Right renal cortex interstitium (tissue), 3 donors: Measurements from ENCODE around the gene FXR2. TPM values are rescaled to one million over a fixed set of nuclear protein-coding genes. Genes with fewer than 3 reads are reported as not detected.
A peak's percentile ranks its signal among the peaks of the same experiment; 100 is the strongest.
"Not testable (repeated sequence)": the region's sequence is repeated elsewhere in the genome, so short reads cannot be mapped to it uniquely, and the experiment has no call there.

Experiments used
- DNase-seq, 3 donors: peaks; one replicate each; pipeline ENCODE4 v3.0.0-alpha.2; 2013; ENCODE audit warnings: low read depth in 3 of 3, low spot score in 2 of 3
- polyA plus RNA-seq, 3 donors: library from polyadenylated mRNA; unstranded; fragments of 120-200 nt; gene quantifications; one replicate each; pipeline ENCODE4 v1.2.1, GENCODE V29; 2013; ENCODE audit not compliant: insufficient read length in 3 of 3

FXR2 gene
- 10 to 100 TPM; 41.4 to 42.8 (median 42.2) TPM for polyA plus RNA-seq

- DNase-seq = peak; percentile 100
Measured at GRCh38 chr17:7614425-7615264, at the start of gene FXR2. Gene FXR2, minus strand, starts transcription at chr17:7614897. Its CDS starts 365 bp downstream, at chr17:7614532.

- DNase-seq = peak in 1 of 3 donors; percentile 39
Measured at GRCh38 chr17:7656958-7657609, 42.4 kb upstream of the FXR2 start.

GRCh38 chr17:7655541-7655840, 40.8 kb upstream of the FXR2 start:
- DNase-seq = no peak

DNA sequence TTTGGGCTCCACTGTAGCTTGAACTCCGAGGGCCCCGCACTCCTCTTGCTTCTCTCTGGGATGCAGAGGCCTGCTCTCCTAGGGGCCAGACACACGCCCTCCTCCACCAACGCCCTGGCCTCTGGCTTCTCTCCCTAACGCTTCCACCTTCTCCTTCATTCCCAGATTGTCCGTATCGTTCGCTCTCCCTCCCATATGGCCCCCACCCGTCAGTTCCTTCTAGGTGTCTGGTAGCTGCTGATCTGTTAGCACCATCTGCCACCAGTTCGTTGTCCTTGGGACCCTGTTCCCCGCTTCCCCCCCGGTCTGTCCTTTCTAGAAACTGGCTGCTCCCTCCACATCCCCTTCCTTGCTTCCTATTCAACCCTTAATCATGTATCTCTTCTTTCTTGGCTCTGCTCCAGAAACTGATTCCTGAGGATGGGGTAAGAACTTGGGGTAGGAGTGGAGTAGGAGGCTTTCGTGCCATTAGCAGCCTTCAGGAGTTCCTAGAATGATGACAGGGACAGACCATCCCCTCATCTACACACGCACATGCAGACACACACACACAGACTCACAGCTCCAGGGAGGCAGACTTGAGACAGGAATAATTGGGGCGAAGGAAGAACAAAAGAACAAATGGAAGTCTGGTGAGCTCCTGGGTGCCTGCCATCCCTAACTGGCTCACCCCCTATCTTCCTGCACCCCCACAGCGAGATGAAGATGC, 40.3 kb upstream of the FXR2 start:
- DNase-seq = no peak

DNA sequence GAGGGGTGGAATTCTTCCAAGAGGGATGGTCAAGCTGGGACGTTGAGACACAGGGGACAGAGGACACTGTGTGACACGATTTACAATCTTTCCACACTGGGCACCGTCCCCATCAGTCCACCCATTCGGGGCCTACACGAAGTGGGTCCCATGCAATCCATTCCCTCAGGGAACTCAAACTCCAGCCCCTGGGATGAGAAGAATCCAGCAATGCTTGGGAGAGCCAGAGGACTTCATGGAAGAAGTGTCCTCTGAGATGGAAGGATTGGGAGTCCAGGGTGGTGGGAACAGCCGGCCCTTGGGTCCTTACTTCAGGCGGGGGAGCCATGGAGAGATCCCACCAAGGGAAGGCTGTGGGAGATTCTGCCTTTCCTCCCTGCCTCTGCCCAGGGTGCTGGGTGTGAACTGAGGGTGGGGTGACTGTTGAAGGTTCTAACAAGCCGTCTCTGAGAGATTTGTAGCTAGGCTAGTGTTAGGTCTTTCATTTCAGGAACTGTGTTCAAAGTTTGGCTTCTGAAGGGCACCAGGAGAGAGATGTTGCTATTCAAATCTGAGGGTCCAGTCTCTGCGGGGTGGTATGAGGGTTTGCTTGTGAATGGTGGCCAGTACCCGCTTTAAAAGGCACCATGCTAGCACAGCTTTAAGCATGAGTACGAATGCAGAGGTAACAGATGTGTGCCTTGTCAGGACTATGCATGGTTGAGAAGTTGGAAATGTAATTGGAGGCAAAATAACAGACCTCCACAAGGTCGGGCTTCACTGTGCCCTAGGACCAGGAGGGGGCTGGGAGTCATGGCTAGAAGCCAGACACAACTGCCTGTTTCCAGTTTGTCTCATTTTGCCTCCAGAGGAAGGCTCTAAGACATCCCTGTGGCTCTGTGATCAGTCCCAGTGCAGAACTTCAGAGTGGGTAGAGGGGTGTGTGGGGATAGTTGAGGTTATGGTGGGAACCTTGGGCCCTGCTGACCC, 38.0 kb upstream of the FXR2 start:
- no peak for DNase-seq

DNA sequence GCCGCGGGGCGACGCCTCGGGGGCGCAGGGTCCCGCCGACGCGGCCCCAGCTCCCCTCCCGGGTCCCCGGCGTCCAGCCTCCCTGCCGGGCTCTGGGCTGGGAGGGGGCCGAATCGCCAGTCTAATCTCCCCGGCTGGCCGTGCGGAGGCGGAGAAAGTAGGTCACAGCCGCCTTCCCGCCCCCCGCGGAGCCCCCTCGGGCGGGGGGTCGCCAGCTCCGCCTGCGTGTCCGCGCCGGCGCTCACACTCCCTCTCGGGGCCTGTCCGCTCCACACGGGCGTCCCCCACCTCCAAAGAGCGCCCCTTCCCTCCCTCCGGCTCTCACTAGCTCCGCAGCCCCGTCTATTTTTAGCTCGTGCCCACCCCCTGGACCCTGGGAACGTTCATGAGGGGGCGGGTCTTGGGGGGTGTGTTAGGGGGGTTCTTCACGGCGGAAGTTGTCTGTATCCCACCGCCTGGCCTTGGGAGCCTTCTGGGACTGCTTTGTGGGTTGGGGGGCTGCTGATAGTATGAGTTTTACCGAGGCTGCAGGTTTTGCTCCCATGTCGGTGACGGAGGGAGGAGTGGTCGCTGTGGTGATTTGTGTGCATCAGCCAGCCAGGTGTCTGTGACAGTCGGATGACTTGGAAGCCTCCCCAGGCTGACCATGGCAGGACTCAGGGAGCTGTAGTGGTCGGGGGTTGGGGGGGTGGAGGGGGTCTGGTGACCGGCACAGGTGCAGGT, 37.1 kb upstream of the FXR2 start:
- DNase-seq = peak in 1 of 3 donors; percentile 51

- DNase-seq = no peak
Measured at GRCh38 chr17:7651097-7651664, 36.5 kb upstream of the FXR2 start.

DNA sequence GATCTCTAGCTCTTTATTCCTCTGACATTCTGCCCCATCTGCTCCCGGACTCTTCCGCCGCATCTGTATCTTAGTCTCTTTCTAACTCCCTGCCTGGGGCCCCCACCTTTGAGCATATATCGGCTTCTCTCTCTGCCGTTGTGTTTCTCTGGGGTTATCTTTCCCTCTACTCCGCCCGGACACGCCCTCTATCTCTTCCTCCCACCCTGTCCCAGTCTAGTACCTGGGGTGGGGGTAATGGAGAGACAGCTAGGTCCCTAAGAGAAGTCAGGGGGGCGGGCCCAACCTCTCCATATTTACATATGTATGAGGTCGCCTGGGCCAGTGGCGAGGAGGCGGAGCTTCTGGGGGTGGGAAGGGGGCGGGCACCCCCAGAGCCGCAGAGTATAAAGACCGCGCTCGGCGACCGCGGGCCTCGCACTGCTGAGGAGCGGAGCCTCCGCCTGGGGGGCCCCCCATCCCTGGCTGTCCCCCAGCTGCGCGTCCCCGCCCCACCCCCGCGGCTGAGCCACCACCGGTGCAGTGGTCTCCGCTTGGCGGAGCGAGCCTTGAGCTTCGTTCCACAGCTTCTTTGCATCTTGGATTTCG, 35.9 kb upstream of the FXR2 start, which contains the start of gene ATP1B2:
Gene ATP1B2, plus strand, starts transcription at position 418 of the 588 bp plus-strand sequence. CDS start 593 bp downstream, outside the sequence.
- peak in 1 of 3 donors; percentile 54 for DNase-seq

GRCh38 chr17:7647018-7647417, 32.3 kb upstream of the FXR2 start:
- DNase-seq = no peak

- DNase-seq = no peak
Measured at GRCh38 chr17:7646457-7646856, 31.8 kb upstream of the FXR2 start.

GRCh38 chr17:7644775-7645174, 30.1 kb upstream of the FXR2 start:
- DNase-seq = no peak

DNA sequence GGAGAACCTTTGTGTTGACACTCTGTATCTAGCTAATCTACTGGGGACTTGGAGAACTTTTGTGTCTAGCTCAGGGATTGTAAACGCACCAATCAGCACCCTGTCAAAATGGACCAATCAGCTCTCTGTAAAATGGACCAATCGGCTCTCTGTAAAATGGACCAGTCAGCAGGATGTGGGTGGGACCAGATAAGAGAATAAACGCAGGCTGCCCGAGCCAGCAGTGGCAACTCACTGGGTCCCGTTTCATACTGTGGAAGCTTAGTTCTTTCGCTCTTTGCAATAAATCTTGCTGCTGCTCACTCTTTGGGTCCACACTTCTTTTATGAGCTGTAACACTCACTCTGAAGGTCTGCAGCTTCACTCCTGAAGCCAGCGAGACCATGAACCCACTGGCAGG, 26.9 kb upstream of the FXR2 start:
- not testable (repeated sequence) for DNase-seq

- DNase-seq = no peak
Measured at GRCh38 chr17:7640783-7641182, 26.1 kb upstream of the FXR2 start.

DNA sequence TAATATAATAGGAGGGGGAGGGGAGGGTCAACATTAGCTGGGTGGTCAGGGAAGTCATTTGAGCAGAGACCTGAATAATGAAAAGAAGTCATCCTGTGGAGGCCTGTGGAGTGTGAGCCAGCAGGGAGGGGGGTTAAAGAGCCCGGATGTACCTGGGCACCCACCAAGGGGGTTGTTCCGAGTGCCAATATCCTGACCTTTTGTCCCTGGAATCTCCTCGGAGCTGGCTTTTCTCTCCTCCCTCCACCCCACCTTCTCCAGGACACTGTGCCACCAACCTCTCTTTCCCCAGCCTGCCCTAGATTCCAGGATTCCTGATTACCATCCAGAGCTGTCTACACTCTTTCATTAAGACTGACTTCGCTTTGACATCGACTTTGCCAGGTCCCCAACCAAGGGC, 21.5 kb upstream of the FXR2 start:
- DNase-seq = no peak

DNA sequence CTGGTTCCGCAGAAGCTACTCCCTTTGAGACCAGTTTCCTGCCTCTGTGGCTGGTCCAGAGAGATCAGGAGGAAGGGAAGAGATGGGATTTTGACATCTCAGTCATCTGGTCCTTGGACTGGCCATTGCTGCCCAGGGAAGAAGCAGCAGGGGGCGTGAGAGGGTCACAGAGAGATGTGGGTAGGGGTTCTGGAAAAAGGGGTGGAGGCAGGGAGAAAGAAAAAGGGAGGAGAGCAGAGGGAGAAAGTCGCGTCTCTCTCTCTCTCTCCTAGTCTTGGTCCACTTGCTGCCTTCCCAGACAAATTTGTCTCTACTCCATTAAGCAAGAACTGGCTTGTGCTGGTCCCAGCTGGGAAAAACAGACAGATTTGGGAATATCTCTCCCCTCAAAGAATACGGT, 19.7 kb upstream of the FXR2 start:
- peak in 1 of 3 donors; percentile 58 for DNase-seq

DNA sequence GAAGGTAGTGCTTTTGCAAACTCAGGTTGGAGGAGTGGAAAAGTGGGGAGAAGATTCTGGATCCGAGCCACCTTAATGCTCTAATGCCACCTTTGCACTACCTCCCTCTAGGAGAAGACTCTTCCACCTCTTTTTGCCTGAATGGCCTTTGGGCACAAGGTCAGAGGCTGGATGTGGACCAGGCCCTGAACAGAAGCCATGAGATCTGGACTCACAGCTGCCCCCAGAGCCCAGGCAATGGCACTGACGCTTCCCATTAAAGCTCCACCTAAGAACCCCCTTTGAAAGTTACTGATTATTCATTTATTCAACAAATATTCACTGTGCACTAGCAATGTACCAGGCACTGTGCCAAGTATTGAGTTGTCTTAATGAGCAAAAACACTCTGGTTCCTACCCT, 18.4 kb upstream of the FXR2 start:
- no peak for DNase-seq

- DNase-seq = no peak
Measured at GRCh38 chr17:7632492-7632894, 17.8 kb upstream of the FXR2 start.

GRCh38 chr17:7631398-7632380, 17.0 kb upstream of the FXR2 start:
- no peak for DNase-seq
